Cardiac fibroblast (primary cell): Measurements from ENCODE around the gene DIP2B.

Experiments
- DNase-seq, 2 donors: peaks; one replicate each; pipeline versions ENCODE4 v3.0.0 to v3.0.0-alpha.2; 2010; ENCODE audit warnings: low read depth in 2 of 2
- H3K4me3 ChIP-seq, 2 donors: replicated peaks in 1 of 2; 1 replicate in 1 of 2; 2 replicates in 1 of 2; pipeline ENCODE4 v1.5.1; 2011; ENCODE audit warnings: low read depth in 2 of 2, low read length in 2 of 2, mild to moderate bottlenecking in 2 of 2, moderate library complexity in 1 of 2
- TF ChIP-seq, protein P1 (sequence below): IDR thresholded peaks from one replicate; pipeline ENCODE4 v1.5.1; 2011; ENCODE audit warnings: low read depth, mild to moderate bottlenecking, low read length, inconsistent platforms

The DIP2B gene

DNA sequence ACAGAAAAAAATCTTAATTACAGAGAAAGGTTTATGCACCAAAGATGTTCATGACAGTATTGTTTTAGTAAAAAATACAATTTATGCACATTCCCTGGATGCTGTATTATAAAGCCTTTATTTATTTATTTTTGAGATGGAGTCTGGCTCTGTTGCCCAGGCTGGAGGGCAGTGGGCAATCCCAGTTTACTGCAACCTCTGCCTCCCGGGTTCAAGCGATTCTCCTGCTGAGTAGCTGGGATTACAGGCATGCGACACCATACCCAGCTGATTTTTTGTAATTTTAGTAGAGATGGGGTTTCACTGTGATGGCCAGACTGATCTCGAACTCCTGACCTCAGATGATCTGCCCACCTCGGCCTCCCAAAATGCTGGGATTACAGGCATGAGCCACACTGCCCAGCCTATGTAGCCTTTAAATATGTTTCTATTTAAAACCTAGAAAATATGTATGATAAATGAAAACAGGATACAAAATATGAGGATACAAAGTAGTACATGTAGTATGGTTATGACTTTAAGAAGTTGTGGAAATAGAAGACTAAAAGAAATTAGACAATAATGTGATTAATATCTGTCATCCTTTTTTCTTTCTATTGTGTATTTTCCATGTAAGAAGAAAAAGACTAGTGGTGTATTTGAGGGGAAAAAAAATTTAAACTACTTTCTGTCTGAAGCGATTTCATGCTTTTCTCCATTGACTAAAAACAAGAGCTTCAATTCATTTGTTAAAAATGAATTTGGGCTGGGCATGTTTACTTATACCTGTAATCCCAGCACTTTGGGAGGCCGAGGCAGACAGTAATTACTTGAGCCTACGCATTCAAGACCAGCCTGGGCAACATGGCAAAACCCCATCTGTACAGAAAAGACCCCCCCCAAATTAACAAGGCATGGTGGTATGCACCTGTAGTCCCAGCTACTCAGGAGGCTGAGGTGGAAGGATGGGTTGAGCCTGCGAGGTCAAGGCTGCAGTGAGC, 272.3 kb downstream of the DIP2B start:
- TF ChIP-seq, protein P1, sequence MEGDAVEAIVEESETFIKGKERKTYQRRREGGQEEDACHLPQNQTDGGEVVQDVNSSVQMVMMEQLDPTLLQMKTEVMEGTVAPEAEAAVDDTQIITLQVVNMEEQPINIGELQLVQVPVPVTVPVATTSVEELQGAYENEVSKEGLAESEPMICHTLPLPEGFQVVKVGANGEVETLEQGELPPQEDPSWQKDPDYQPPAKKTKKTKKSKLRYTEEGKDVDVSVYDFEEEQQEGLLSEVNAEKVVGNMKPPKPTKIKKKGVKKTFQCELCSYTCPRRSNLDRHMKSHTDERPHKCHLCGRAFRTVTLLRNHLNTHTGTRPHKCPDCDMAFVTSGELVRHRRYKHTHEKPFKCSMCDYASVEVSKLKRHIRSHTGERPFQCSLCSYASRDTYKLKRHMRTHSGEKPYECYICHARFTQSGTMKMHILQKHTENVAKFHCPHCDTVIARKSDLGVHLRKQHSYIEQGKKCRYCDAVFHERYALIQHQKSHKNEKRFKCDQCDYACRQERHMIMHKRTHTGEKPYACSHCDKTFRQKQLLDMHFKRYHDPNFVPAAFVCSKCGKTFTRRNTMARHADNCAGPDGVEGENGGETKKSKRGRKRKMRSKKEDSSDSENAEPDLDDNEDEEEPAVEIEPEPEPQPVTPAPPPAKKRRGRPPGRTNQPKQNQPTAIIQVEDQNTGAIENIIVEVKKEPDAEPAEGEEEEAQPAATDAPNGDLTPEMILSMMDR: no peak
- no peak for DNase-seq
- H3K4me3 ChIP-seq: no peak overlapping the region

DNA sequence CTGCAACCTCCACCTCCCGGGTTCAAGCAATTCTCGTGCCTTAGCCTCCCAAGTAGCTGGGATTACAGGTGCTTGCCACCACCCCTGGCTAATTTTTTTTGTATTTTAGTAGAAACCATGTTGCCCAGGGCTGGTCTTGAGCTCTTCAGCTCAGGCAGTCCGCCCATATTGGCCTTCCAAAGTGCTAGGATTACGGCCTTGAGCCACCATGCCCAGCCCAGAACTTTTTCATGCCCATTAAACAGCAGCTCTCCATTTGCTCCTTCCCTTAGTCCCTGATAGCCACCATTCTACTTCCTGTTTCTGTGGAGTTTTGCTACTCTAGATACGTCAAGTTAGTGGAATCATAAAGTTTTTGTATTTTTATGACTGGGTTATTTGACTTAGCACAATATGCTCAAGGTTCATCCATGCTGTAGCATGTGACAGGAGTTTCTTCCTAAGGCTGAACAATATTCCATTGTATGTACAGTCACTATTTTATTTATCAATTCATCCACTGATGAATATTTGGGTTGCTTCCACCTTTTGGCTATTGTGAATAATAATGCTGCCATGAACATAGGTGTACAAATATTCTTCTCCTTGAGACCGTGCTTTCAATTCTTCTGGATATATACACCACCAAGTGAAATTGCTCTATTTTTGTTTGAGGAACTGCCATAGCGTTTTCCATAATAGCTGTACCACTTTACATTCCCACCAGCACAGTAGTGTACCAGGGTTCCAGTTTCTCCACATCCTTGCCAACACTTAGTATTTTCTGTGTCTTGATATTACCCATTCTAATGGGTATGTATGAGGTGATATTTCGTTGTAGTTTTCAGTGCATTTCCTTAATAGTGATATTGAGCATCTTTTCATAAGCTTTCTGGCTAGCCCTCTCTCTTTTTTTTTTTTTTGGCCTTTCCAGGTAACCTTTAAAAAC, 274.1 kb downstream of the DIP2B start:
- no peak for DNase-seq
- TF ChIP-seq, protein P1: no peak
- H3K4me3 ChIP-seq: no peak overlapping the region

DNA sequence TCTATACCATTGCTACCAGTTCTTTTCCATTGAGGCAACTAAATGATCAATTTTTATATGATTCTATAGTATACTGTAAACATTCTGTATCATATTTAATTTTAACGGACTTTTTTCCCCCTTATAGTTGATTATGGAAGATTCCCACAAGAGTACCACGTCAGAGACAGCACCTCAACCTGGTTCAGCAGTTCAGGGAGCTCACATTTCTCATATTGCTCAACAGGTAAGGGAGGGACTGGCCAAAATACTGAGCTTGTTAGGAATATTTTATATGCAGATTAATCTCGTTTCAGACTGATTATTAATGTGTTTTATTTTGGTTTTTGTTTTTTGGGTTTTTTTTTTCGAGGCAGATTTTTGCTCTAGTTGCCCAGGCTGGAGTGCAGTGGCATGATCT, 275.2 kb downstream of the DIP2B start:
- no peak for DNase-seq
- H3K4me3 ChIP-seq: no peak overlapping the region
- TF ChIP-seq, protein P1: no peak

GRCh38 chr12:50784501-50784900, 279.7 kb downstream of the DIP2B start:
- TF ChIP-seq, protein P1: no peak
- H3K4me3 ChIP-seq: no peak overlapping the region
- DNase-seq: no peak

- DNase-seq: peak in 1 of 2 donors; percentile 20
- TF ChIP-seq, protein P1: no peak
- no peak overlapping the region for H3K4me3 ChIP-seq
Observed at GRCh38 chr12:50785406-50786001, 280.7 kb downstream of the DIP2B start.

- peak overlapping the region in 1 of 2 donors; percentile 19 for H3K4me3 ChIP-seq
- DNase-seq: peak; percentile 93 to 99
- TF ChIP-seq, protein P1: no peak
Observed at GRCh38 chr12:50786498-50787231, 281.9 kb downstream of the DIP2B start.
